A549 (cell line): ENCODE measurements around the gene SUN2. TPM values are rescaled to one million over a fixed set of nuclear protein-coding genes. Genes with fewer than 3 reads are reported as not detected.

Experiments used
- ATAC-seq, 2 experiments: fragments of 200-7000 bp in 1 of 2; fragments of >200 bp in 1 of 2; cut with Nextera tagmentation in 1 of 2; cut with Tn5 transposase in 1 of 2; 3 replicates each; pipeline versions ENCODE4 v1.8.0 to v1.9.1; 2018 to 2020; ENCODE audit warnings: mild to moderate bottlenecking in 1 of 2, moderate library complexity in 1 of 2
- CTCF ChIA-PET: fragments of 300-600 bp; sonication (Branson Sonifier 250); formaldehyde crosslinking; extraction: SDS; loops from one replicate; lab custom pipeline; 2021; ENCODE audit warnings: antibody characterized with exemption, inconsistent platforms; lab: Yijun Ruan, JAX
- POLR2A ChIA-PET: fragments of 350-600 bp; formaldehyde crosslinking; extraction: SDS; loops from one replicate; lab custom pipeline; 2021; ENCODE audit warnings: antibody characterized with exemption, inconsistent platforms; lab: Yijun Ruan, JAX
- DNase-seq, 2 experiments: peaks; one replicate each; pipeline versions ENCODE4 v3.0.0 to v3.0.0-alpha.2; 2011 to 2016; ENCODE audit warnings: low read depth in 1 of 2, low spot score in 1 of 2
- FAIRE-seq: peaks from 2 replicates; lab custom pipeline; 2011; peaks lifted over from hg19 to GRCh38; lab: Jason Lieb, UNC
- H3K27ac ChIP-seq, 2 experiments: fragments of >200 bp; sonication (Bioruptor Twin); formaldehyde crosslinking; 3 replicates each; pipeline ENCODE4 v1.5.1; 2016 to 2017
- H3K4me1 ChIP-seq: fragments of >200 bp; sonication (Bioruptor Twin); formaldehyde crosslinking; 3 replicates; pipeline ENCODE4 v1.6.1; 2016
- H3K4me2 ChIP-seq: fragments of >200 bp; sonication (Bioruptor Twin); formaldehyde crosslinking; 3 replicates; pipeline ENCODE4 v1.6.1; 2016
- H3K4me3 ChIP-seq: fragments of >200 bp; sonication (Bioruptor Twin); formaldehyde crosslinking; 3 replicates; pipeline ENCODE4 v1.5.1; 2016
- H3K9me3 ChIP-seq: fragments of >200 bp; sonication (Bioruptor Twin); formaldehyde crosslinking; 3 replicates; pipeline ENCODE4 v1.6.1; 2016
- BCL3 ChIP-seq: fragments of >200 bp; sonication (Bioruptor Twin); formaldehyde crosslinking; IDR thresholded peaks from 3 replicates; pipeline ENCODE4 v1.6.1; 2016
- BHLHE40 ChIP-seq: IDR thresholded peaks from 2 replicates; pipeline ENCODE4 v1.6.1; 2012; ENCODE audit warnings: low read depth, low read length, inconsistent platforms
- CEBPB ChIP-seq, 2 experiments: fragments of >200 bp in 1 of 2; sonication (Bioruptor Twin) in 1 of 2; formaldehyde crosslinking in 1 of 2; IDR thresholded peaks; 2 replicates each; pipeline ENCODE4 v1.6.1; 2012 to 2016
- CHD2 ChIP-seq: fragments of 150-350 bp; IDR thresholded peaks from 2 replicates; pipeline ENCODE4 v1.6.1; 2014; ENCODE audit warnings: low read length; ENCODE audit not compliant: partially characterized antibody
- CHD4 ChIP-seq: fragments of 200-600 bp; sonication (generic); IDR thresholded peaks from 2 replicates; pipeline ENCODE4 v1.6.1; 2016; ENCODE audit warnings: antibody characterized with exemption, mild to moderate bottlenecking, borderline replicate concordance
- E2F6 ChIP-seq: IDR thresholded peaks from 2 replicates; pipeline ENCODE4 v1.6.1; 2012; ENCODE audit warnings: low read depth, borderline replicate concordance
- ELK1 ChIP-seq: fragments of 150-350 bp; IDR thresholded peaks from 2 replicates; pipeline ENCODE4 v1.6.1; 2014; ENCODE audit warnings: low read depth, mild to moderate bottlenecking, low read length
- EP300 ChIP-seq, 2 experiments: fragments of >200 bp; sonication (Bioruptor Twin); formaldehyde crosslinking; IDR thresholded peaks; 2 replicates in 1 of 2; 3 replicates in 1 of 2; pipeline ENCODE4 v1.6.1; 2016 to 2017
- FOXS1 ChIP-seq: fragments of 250-450 bp; sonication (Bioruptor Pico); IDR thresholded peaks from 2 replicates; pipeline ENCODE4 v1.5.0; 2020; ENCODE audit warnings: mild to moderate bottlenecking, moderate library complexity
- HDAC2 ChIP-seq: fragments of 200-600 bp; sonication (generic); IDR thresholded peaks from 2 replicates; pipeline ENCODE4 v1.6.1; 2016
- HOXA7 ChIP-seq: fragments of 250-450 bp; sonication (Bioruptor Pico); IDR thresholded peaks from 2 replicates; pipeline ENCODE4 v1.5.0; 2020; ENCODE audit warnings: mild to moderate bottlenecking, moderate library complexity
- HOXB5 ChIP-seq: fragments of 250-450 bp; sonication (Bioruptor Pico); IDR thresholded peaks from 2 replicates; pipeline ENCODE4 v1.5.0; 2020; ENCODE audit warnings: mild to moderate bottlenecking, moderate library complexity
- MAX ChIP-seq: IDR thresholded peaks from 2 replicates; pipeline ENCODE4 v1.6.1; 2012
- MYC ChIP-seq: IDR thresholded peaks from 2 replicates; pipeline ENCODE4 v1.6.1; 2012; ENCODE audit warnings: mild to moderate bottlenecking, inconsistent platforms, low read length, improper control_type of control experiment, borderline replicate concordance
- PBX3 ChIP-seq: IDR thresholded peaks from 2 replicates; pipeline ENCODE4 v1.6.1; 2012
- PHF8 ChIP-seq: fragments of 200-600 bp; sonication (generic); IDR thresholded peaks from 2 replicates; pipeline ENCODE4 v1.6.1; 2016; ENCODE audit warnings: low read depth, mild to moderate bottlenecking, antibody characterized with exemption, moderate library complexity, borderline replicate concordance
- POLR2A ChIP-seq: IDR thresholded peaks from 2 replicates; pipeline ENCODE4 v1.6.1; 2012; ENCODE audit warnings: mild to moderate bottlenecking, low read length
- POLR2AphosphoS2 ChIP-seq: conservative IDR thresholded peaks from 2 replicates; pipeline ENCODE4 v1.6.1; 2012; ENCODE audit warnings: low read length, improper control_type of control experiment, inconsistent platforms
- RFX5 ChIP-seq: fragments of 450-650 bp; IDR thresholded peaks from 2 replicates; pipeline ENCODE4 v1.7.1; 2014; ENCODE audit warnings: antibody characterized with exemption, mild to moderate bottlenecking, moderate library complexity
- RNF2 ChIP-seq: fragments of 200-600 bp; sonication (generic); IDR thresholded peaks from 2 replicates; pipeline ENCODE4 v1.6.1; 2016; ENCODE audit warnings: low read depth, mild to moderate bottlenecking, antibody characterized with exemption, moderate library complexity, borderline replicate concordance
- SMC3 ChIP-seq: fragments of >200 bp; sonication (Bioruptor Twin); formaldehyde crosslinking; IDR thresholded peaks from 3 replicates; pipeline ENCODE4 v1.6.1; 2018; ENCODE audit warnings: inconsistent platforms
- TP53 ChIP-seq: fragments of 250-450 bp; sonication (Bioruptor Pico); IDR thresholded peaks from 2 replicates; pipeline ENCODE4 v1.5.0; 2021; ENCODE audit warnings: mild to moderate bottlenecking, moderate library complexity
- ZFP36 ChIP-seq: fragments of 450-650 bp; IDR thresholded peaks from 2 replicates; pipeline ENCODE4 v1.6.1; 2014; ENCODE audit warnings: borderline replicate concordance; ENCODE audit not compliant: partially characterized antibody
- WGBS: methylation state at CpG from one replicate; pipeline ENCODE4 v1.1.6; 2017; ENCODE audit errors: missing lambda C conversion rate; 5-methylcytosine and 5-hydroxymethylcytosine counted together
- polyA plus RNA-seq, 4 experiments: library from polyadenylated mRNA; depleted of rRNA in 3 of 4; stranded (reverse); fragments of >200 nt; fragmentation: RNase III in 1 of 4; extraction: RNeasy Plus Mini Kit Qiagen cat#74134 plus additional on column Dnase treatment in 1 of 4; gene quantifications; 2 replicates in 3 of 4; 3 replicates in 1 of 4; pipeline ENCODE4 v1.2.3, GENCODE V29; 2011 to 2017

Gene SUN2
- polyA plus RNA-seq, 2 of the 4 experiments (the other 2 are of a cell fraction), result 12.6 to 24.0 TPM

- TF ChIP-seq BCL3 (peak; percentile 85; the same call in 1 of the 3 replicates), BHLHE40 (0 out of 2 replicates have a peak, but pooled peaks have one; percentile 51), MYC (0 out of 2 replicates have a peak, but pooled peaks have one; percentile 25), POLR2AphosphoS2 (no peak), POLR2A (peak; percentile 72)
These were observed 54.8 kb downstream of the SUN2 start, which contains the start of gene JOSD1 (continued) for GRCh38 chr22:38700789-38701628.

- POLR2A ChIA-PET, result interaction anchor here (2.9 kb wide), 1 partner anchor 19 kb away, joined by 12 read pairs; the partner anchor contains the start of gene TOMM22
- Histone ChIP-seq H3K27ac (peak overlapping the region; percentile 96 to 99), H3K9me3 (no peaks in the 10 kb centered on the region), H3K4me1 (peaks cover 52% of the 10 kb centered on the region), H3K4me2 (peak overlapping the region; percentile 86), H3K4me3 (peak overlapping the region; percentile 88)
- ATAC-seq, result peak; percentile 35 to 49
- no peak for FAIRE-seq
- CTCF ChIA-PET, result interaction anchor here (1.6 kb wide), 1 partner anchor 18 kb away, joined by 4 read pairs; no protein-coding TSS in a partner anchor
- TF ChIP-seq SMC3 (no peak), EP300 (IDR thresholded peaks at IDR 0.05) (no peak), MYC (no peak), HOXA7 (CRISPR knock-in tag) (no peak), HOXB5 (CRISPR knock-in tag) (no peak), PBX3 (no peak), CHD2 (no peak), HDAC2 (no peak), RNF2 (no peak), MAX (no peak), CHD4 (no peak), RFX5 (no peak)
- 0% methylated on average over 2 of the region's 57 CpGs for WGBS
- DNase-seq, result no peak
These were observed 55.5 kb downstream of the SUN2 start for GRCh38 chr22:38700270-38700788.

- POLR2A ChIA-PET, result interaction anchor here (2.9 kb wide), 1 partner anchor 18 kb away, joined by 12 read pairs; the partner anchor contains the start of gene TOMM22
- Histone ChIP-seq H3K4me3 (peak overlapping the region; percentile 88), H3K9me3 (no peaks in the 10 kb centered on the region), H3K4me1 (peaks cover 55% of the 10 kb centered on the region), H3K4me2 (peak overlapping the region; percentile 86), H3K27ac (peak overlapping the region; percentile 96 to 99)
- no peak; a peak in 1 of 6 replicates for ATAC-seq
- CTCF ChIA-PET, result interaction anchor here (1.6 to 5.6 kb wide), 2 partner anchors 18 kb away, joined by 4 to 47 read pairs; partner anchors contain the start of gene TOMM22
- TF ChIP-seq ZFP36, result no peak
- TF ChIP-seq TP53 (CRISPR knock-in tag), result no peak
- no peak for TF ChIP-seq E2F6
- no peak for TF ChIP-seq PHF8
- TF ChIP-seq FOXS1 (CRISPR knock-in tag), result no peak
- TF ChIP-seq ELK1, result no peak
- no peak for TF ChIP-seq CEBPB (IDR thresholded peaks at IDR 0.05)
- 3% methylated on average over 6 of the region's 6 CpGs for WGBS
- no peak for FAIRE-seq
- no peak for DNase-seq
These were observed 56.0 kb downstream of the SUN2 start for GRCh38 chr22:38699784-38700183.
